Osteocyte (in vitro differentiated cells): ENCODE results near the gene PAWR. TPM values are rescaled to one million over a fixed set of nuclear protein-coding genes. Genes with fewer than 3 reads are reported as not detected.

Source experiments
- DNase-seq: peaks from one replicate; pipeline ENCODE4 v3.0.0; 2021; ENCODE audit warnings: mixed read lengths; ENCODE audit not compliant: unreplicated experiment; ENCODE audit errors: extremely low spot score
- H3K27ac Mint-ChIP-seq: one replicate; pipeline ENCODE4 v1.8.0; 2021; ENCODE audit warnings: mild to moderate bottlenecking, mixed read lengths; ENCODE audit not compliant: unreplicated experiment
- H3K27me3 Mint-ChIP-seq: one replicate; pipeline ENCODE4 v1.8.0; 2021; ENCODE audit warnings: mixed read lengths; ENCODE audit not compliant: unreplicated experiment
- H3K36me3 Mint-ChIP-seq: one replicate; pipeline ENCODE4 v1.8.0; 2021; ENCODE audit warnings: mixed read lengths; ENCODE audit not compliant: unreplicated experiment
- H3K4me1 Mint-ChIP-seq: one replicate; pipeline ENCODE4 v1.8.0; 2021; ENCODE audit warnings: mixed read lengths; ENCODE audit not compliant: unreplicated experiment
- H3K4me3 Mint-ChIP-seq: one replicate; pipeline ENCODE4 v1.8.0; 2021; ENCODE audit warnings: mild to moderate bottlenecking, moderate library complexity, mixed read lengths; ENCODE audit not compliant: unreplicated experiment
- H3K9me3 Mint-ChIP-seq: one replicate; pipeline ENCODE4 v1.8.0; 2021; ENCODE audit warnings: mixed read lengths; ENCODE audit not compliant: unreplicated experiment
- CTCF ChIP-seq: fragments of 200-600 bp; sonication (generic); IDR thresholded peaks from 2 replicates; pipeline ENCODE4 v1.5.0; 2021; ENCODE audit warnings: antibody characterized with exemption, mild to moderate bottlenecking, moderate library complexity
- total RNA-seq: library from RNA; stranded (reverse); gene quantifications from 2 replicates; pipeline ENCODE4 v1.2.1, GENCODE V29; 2021

The PAWR gene
- total RNA-seq, 1 donor from 2014 or later = 213 TPM

- H3K27me3 Mint-ChIP-seq = no peaks in the 10 kb centered on the region
- peaks cover 81% of the 10 kb centered on the region for H3K4me1 Mint-ChIP-seq
- H3K4me3 Mint-ChIP-seq = no peak overlapping the region
- no peak for DNase-seq
- TF ChIP-seq CTCF = no peak
- H3K36me3 Mint-ChIP-seq = peaks cover 27% of the 10 kb centered on the region
- peak overlapping the region; percentile 8 for H3K27ac Mint-ChIP-seq
- H3K9me3 Mint-ChIP-seq = peaks cover 5% of the 10 kb centered on the region
Observed at GRCh38 chr12:79678306-79678705, 12.5 kb downstream of the PAWR start.

DNA sequence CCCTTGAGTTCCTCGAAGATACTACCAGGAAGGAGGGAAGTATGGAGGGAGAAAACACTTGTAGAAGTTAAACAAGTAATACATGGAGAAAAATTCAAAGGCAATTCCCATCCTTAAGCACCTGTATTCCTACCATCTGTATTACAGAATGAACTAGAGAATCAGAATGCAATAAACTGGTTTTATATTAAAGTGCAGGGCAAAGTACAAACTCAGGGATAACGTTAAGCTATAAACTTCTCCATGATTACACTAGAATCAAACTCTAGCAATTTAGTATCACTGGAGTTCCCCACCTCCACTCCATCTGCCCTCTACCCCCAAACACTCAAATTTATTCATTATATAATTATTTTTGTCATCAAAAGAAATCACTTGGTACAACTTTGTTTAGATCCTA is 13.1 kb downstream of the PAWR start:
- Mint-ChIP-seq H3K27ac (no peak overlapping the region), H3K4me1 (peaks cover 78% of the 10 kb centered on the region), H3K27me3 (no peaks in the 10 kb centered on the region), H3K36me3 (peaks cover 27% of the 10 kb centered on the region), H3K4me3 (no peak overlapping the region), H3K9me3 (peaks cover 5% of the 10 kb centered on the region)
- TF ChIP-seq CTCF = no peak
- no peak for DNase-seq

DNA sequence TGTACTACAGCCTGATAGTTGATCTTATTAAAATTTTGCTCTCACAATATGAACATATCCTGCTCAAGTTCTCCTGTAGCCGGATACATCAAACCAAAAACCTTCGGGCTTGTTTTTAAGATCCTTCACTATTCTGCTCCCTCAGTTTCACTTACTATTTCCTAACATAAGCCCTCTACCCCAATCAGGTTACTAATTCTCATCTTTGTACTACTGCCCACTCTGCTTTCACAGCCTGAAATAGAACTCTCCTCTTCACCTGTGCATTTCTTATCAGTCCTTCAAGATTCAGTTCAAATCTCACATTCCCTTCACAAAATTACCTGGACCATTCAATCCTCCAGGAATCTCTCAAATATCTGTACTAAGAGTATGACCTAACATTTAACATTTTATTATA is 14.2 kb downstream of the PAWR start:
- Mint-ChIP-seq H3K4me3 (no peak overlapping the region), H3K36me3 (peaks cover 25% of the 10 kb centered on the region), H3K9me3 (peaks cover 9% of the 10 kb centered on the region), H3K27me3 (no peaks in the 10 kb centered on the region), H3K4me1 (peaks cover 74% of the 10 kb centered on the region), H3K27ac (peak overlapping the region; percentile 33)
- DNase-seq = no peak
- no peak for TF ChIP-seq CTCF

DNA sequence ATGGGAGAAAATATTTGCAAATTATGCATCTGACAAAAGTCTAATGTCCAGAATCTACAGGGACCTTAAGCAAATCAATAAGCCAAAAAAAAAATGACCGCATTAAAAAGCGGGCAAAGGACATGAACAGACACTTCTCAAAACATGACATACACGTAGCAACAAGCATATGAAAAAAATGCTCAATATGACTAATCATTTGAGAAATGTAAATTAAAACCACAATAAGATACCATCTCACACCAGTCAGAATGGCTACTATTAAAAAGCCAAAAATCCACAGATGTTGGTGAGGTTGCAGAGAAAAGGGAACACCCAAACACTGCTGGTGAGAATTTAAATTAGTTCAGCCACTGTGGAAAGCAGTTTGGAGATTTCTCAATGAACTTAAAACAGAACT is 16.1 kb downstream of the PAWR start:
- TF ChIP-seq CTCF = no peak
- Mint-ChIP-seq H3K9me3 (peaks cover 9% of the 10 kb centered on the region), H3K36me3 (peaks cover 23% of the 10 kb centered on the region), H3K4me3 (no peak overlapping the region), H3K4me1 (peaks cover 65% of the 10 kb centered on the region), H3K27ac (peak overlapping the region; percentile 56), H3K27me3 (no peaks in the 10 kb centered on the region)
- no peak for DNase-seq

GRCh38 chr12:79673354-79673753 is 17.4 kb downstream of the PAWR start:
- Mint-ChIP-seq H3K4me3 (no peak overlapping the region), H3K9me3 (peaks cover 9% of the 10 kb centered on the region), H3K36me3 (peaks cover 25% of the 10 kb centered on the region)

More at GRCh38 chr12:79673354-79673753, 17.4 kb downstream of the PAWR start:
- peak overlapping the region; percentile 77 for H3K27ac Mint-ChIP-seq
- DNase-seq = no peak
- no peak for TF ChIP-seq CTCF
- peaks cover 62% of the 10 kb centered on the region for H3K4me1 Mint-ChIP-seq
- no peaks in the 10 kb centered on the region for H3K27me3 Mint-ChIP-seq
